Psoas muscle (tissue), 8 donors: ENCODE measurements around the gene SH2D5. TPM values are rescaled to one million over a fixed set of nuclear protein-coding genes. Genes with fewer than 3 reads are reported as not detected.

ENCODE experiments used
- ATAC-seq, 4 donors: fragments of 200-7000 bp; cut with Tn5 transposase; one replicate each; pipeline ENCODE4 v1.9.1; 2020; ENCODE audit warnings: moderate library complexity in 3 of 4, mild to moderate bottlenecking in 2 of 4
- DNase-seq, 2 donors: peaks; one replicate each; pipeline ENCODE4 v3.0.0-alpha.2; 2020
- H3K27ac ChIP-seq: fragments of 200-600 bp; one replicate; pipeline ENCODE4 v1.8.0; 2022
- H3K27me3 ChIP-seq, 3 donors: fragments of 200-600 bp in 1 of 3; one replicate each; pipeline versions ENCODE4 v1.6.1 to v1.8.0; 2013 to 2022; ENCODE audit warnings: low read length in 2 of 3, mild to moderate bottlenecking in 2 of 3, moderate library complexity in 1 of 3; ENCODE audit not compliant: insufficient read depth in 3 of 3
- H3K36me3 ChIP-seq, 2 donors: fragments of 200-600 bp in 1 of 2; one replicate each; pipeline versions ENCODE4 v1.6.1 to v1.8.0; 2013 to 2022; ENCODE audit warnings: low read depth in 1 of 2, mild to moderate bottlenecking in 1 of 2, moderate library complexity in 1 of 2; ENCODE audit not compliant: insufficient read depth in 1 of 2
- H3K4me1 ChIP-seq: fragments of 200-600 bp; one replicate; pipeline ENCODE4 v1.8.0; 2022
- H3K4me3 ChIP-seq: fragments of 200-600 bp; one replicate; pipeline ENCODE4 v1.8.0; 2022; ENCODE audit warnings: mild to moderate bottlenecking
- H3K9me3 ChIP-seq: fragments of 200-600 bp; one replicate; pipeline ENCODE4 v1.8.0; 2022
- CTCF ChIP-seq: fragments of 200-600 bp; IDR thresholded peaks from one replicate; pipeline ENCODE4 v1.8.0; 2022; ENCODE audit warnings: antibody characterized with exemption
- WGBS, 3 donors: extraction: QIAGEN DNeasy Blood & Tissue Kit; methylation state at CpG; one replicate each; pipeline versions ENCODE4 v1.1.6 to v1.1.7; 2013; 5-methylcytosine and 5-hydroxymethylcytosine counted together
- intact Hi-C, 2 donors: fragments of 100-400 bp; cut with DNase I; formaldehyde crosslinking; loops; one replicate each; pipeline versions ENCODE4 v1.11.0 to v1.14.2; 2022
- polyA plus RNA-seq, 3 donors: library from polyadenylated mRNA; stranded (reverse); fragments of 200-250 nt; gene quantifications; one replicate each; pipeline ENCODE4 v1.2.3, GENCODE V29; 2013
- total RNA-seq, 4 donors: library from RNA; stranded (reverse); fragmentation: NEBNext Ultra II Directional in 2 of 4; extraction: Animal tissue kit (Norgen Biotek cat#: 25700) in 2 of 4; gene quantifications; one replicate each; pipeline versions ENCODE4 v1.2.1 to v1.2.4, GENCODE V29; 2021 to 2023
- donor health status: healthy with polysubstance abuse.
- donor health status: DM: no; HTN: no; CAD: no; lungs with moderate emphysema.
- donor health status: Bipolar disorder and iron deficiency.
- donor health status: healthy.
- donor health status: DM: yes; HTN: yes; CAD: no.
- donor health status: DM: no; HTN: no; CAD: no.
- donor health status: DM: no; HTN: no; CAD: no.
- donor health status: DM: yes; HTN: yes; CAD: no.

SH2D5 gene
- total and polyA plus RNA-seq, 7 donors: 0.09 to 27.9 (median 2.2) TPM

GRCh38 chr1:20716232-20716631, 16.3 kb downstream of the SH2D5 start:
- intact Hi-C loops: no loop called here
- no peak for TF ChIP-seq CTCF
- H3K4me1 ChIP-seq: no peaks in the 10 kb centered on the region
- H3K4me3 ChIP-seq: no peak overlapping the region
- DNase-seq (peak in 1 of 2 donors; percentile 40), ATAC-seq (no peak)
- no peak overlapping the region for H3K27ac ChIP-seq
- peaks cover 0 to 29% (median 3%) of the 10 kb centered on the region in 3 donors for H3K27me3 ChIP-seq
- no peaks in the 10 kb centered on the region for H3K9me3 ChIP-seq
- WGBS, 3 donors: 87 to 93% (median 90%) methylated on average over 13 of the region's 13 CpGs
- H3K36me3 ChIP-seq: no peaks in the 10 kb centered on the region

- Histone ChIP-seq H3K27me3 (peaks cover 0 to 29% (median 3%) of the 10 kb centered on the region in 3 donors), H3K4me1 (no peaks in the 10 kb centered on the region), H3K27ac (no peak overlapping the region), H3K9me3 (no peaks in the 10 kb centered on the region), H3K36me3 (no peaks in the 10 kb centered on the region), H3K4me3 (no peak overlapping the region)
- ATAC-seq: no peak
- WGBS, 3 donors: 85 to 88% (median 86%) methylated on average over 15 of the region's 15 CpGs
- intact Hi-C loops: no loop called here
- DNase-seq: no peak
- TF ChIP-seq CTCF: no peak
Measured at GRCh38 chr1:20715406-20715805, 17.1 kb downstream of the SH2D5 start.

GRCh38 chr1:20713440-20713839, 19.1 kb downstream of the SH2D5 start:
- 91 to 96% (median 94%) methylated on average over 6 of the region's 6 CpGs for WGBS, 3 donors
- TF ChIP-seq CTCF: no peak
- intact Hi-C loops: no loop called here

GRCh38 chr1:20712215-20712577, 20.3 kb downstream of the SH2D5 start:
- WGBS, 3 donors: 83 to 90% (median 87%) methylated on average over 6 of the region's 6 CpGs
- Histone ChIP-seq H3K36me3 (no peaks in the 10 kb centered on the region), H3K27ac (no peak overlapping the region), H3K4me3 (no peak overlapping the region), H3K9me3 (no peaks in the 10 kb centered on the region), H3K27me3 (peaks cover 0 to 19% (median 3%) of the 10 kb centered on the region in 3 donors), H3K4me1 (no peaks in the 10 kb centered on the region)
- ATAC-seq: peak in 1 of 4 donors; percentile 25
- TF ChIP-seq CTCF: no peak
- intact Hi-C loops: no loop called here
- DNase-seq: no peak

More at GRCh38 chr1:20713440-20713839, 19.1 kb downstream of the SH2D5 start:
- DNase-seq (no peak), ATAC-seq (no peak)
- Histone ChIP-seq H3K36me3 (no peaks in the 10 kb centered on the region), H3K27ac (no peak overlapping the region), H3K4me3 (no peak overlapping the region), H3K9me3 (no peaks in the 10 kb centered on the region), H3K4me1 (no peaks in the 10 kb centered on the region), H3K27me3 (peaks cover 0 to 29% (median 3%) of the 10 kb centered on the region in 3 donors)
